ENCODE measurements around the gene TFIP11.

The TFIP11 gene

DNA sequence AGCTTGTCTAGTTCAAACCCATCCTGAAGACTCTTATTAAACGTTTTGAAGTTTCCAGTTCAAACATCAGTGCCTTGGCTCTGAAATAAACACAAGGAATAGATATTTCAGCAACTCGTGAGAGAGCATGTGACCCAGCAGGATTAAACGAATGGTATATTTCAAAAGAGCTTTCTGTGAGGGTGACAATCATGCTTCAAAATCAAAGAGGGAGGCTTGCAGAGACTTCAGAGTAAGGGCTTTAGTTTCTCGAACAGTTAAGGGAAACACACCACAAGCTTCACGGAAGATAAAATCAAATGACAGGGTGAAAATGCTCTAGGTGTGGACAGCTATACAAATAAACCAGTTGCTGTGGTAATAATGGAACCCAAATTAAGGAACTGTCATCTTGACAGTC lies 30.1 kb downstream of the TFIP11 start:
- Mint-ChIP-seq H3K27ac (peak overlapping the region; percentile 96), H3K9me3 (no peaks in the 10 kb centered on the region), H3K36me3 (ENCODE audit: low read depth) (peaks cover 44% of the 10 kb centered on the region), H3K4me1 (ENCODE audit: low read depth) (peaks cover 81% of the 10 kb centered on the region), H3K4me3 (peak overlapping the region; percentile 96), H3K27me3 (no peaks in the 10 kb centered on the region)

DNA sequence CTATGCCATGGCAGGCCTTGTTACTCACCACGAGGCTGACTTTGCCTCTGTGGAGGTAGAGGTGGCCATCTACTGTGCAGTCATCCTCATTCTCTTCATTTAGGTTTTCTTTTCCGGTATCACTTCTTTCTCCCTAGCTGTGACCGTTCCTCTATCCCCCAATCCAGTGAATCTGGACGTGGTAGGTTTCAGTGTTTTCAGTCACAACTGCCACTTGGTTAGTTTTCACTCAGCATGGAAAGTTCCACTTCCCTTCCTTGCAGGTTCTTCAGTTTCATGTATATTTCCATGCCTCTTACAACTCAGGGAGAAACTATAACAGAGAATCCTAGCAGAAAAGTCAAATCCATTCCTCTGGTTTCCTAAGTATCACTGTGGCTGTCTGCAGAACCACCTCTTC lies 30.6 kb downstream of the TFIP11 start:
- H3K27me3 Mint-ChIP-seq: no peaks in the 10 kb centered on the region
- H3K36me3 Mint-ChIP-seq (ENCODE audit: low read depth): peaks cover 49% of the 10 kb centered on the region
- peak overlapping the region; percentile 96 for H3K27ac Mint-ChIP-seq
- peak overlapping the region; percentile 96 for H3K4me3 Mint-ChIP-seq
- H3K4me1 Mint-ChIP-seq (ENCODE audit: low read depth): peaks cover 84% of the 10 kb centered on the region
- no peaks in the 10 kb centered on the region for H3K9me3 Mint-ChIP-seq

DNA sequence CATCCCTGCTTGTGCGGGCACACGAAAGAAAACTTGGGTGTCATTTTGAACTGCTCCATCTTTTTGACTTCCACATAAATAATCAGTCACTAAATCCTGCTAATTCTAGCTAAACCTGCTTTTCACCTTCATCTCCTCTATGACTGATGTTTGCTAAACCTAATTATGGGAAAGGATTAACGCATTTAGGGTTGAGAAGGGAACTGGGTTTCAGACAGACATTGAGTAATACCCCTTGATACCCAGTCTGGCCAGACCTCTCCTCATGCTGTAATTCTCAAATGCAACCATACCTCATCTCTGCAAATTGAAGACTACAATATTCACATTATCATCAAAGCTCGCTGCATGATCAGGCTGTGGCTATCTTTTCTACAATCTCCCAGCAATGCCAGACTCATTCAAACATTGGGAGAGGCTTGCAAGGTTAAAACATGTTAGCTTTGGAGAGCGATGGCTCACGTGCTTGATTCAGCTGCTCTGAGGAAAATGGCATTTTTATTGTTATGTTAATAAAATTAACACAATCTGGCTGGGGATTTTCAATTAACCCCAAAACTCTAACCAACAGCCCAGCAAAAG lies 31.1 kb downstream of the TFIP11 start:
- Mint-ChIP-seq H3K4me3 (peak overlapping the region; percentile 96), H3K36me3 (ENCODE audit: low read depth) (peaks cover 49% of the 10 kb centered on the region), H3K9me3 (no peaks in the 10 kb centered on the region), H3K4me1 (ENCODE audit: low read depth) (peaks cover 84% of the 10 kb centered on the region), H3K27ac (peak overlapping the region; percentile 96), H3K27me3 (no peaks in the 10 kb centered on the region)

DNA sequence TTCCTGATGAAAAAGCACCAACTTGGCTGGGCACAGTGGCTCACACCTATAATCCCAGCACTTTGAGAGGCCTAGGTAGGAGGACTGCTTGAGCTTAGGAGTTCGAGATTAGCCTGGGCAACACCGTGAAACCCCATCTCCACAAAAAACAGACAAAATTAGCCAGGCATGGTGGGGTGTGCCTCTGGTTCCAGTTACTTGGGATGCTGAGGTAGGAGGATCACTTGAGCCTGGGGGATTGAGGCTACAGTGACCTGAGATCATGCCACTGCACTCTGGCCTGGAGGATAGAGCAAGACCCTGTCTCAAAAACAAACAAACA lies 31.7 kb downstream of the TFIP11 start:
- no peaks in the 10 kb centered on the region for H3K27me3 Mint-ChIP-seq
- peak overlapping the region; percentile 96 for H3K4me3 Mint-ChIP-seq
- H3K36me3 Mint-ChIP-seq (ENCODE audit: low read depth): peaks cover 44% of the 10 kb centered on the region
- H3K9me3 Mint-ChIP-seq: no peaks in the 10 kb centered on the region
- peak overlapping the region; percentile 96 for H3K27ac Mint-ChIP-seq
- peaks cover 78% of the 10 kb centered on the region for H3K4me1 Mint-ChIP-seq (ENCODE audit: low read depth)

DNA sequence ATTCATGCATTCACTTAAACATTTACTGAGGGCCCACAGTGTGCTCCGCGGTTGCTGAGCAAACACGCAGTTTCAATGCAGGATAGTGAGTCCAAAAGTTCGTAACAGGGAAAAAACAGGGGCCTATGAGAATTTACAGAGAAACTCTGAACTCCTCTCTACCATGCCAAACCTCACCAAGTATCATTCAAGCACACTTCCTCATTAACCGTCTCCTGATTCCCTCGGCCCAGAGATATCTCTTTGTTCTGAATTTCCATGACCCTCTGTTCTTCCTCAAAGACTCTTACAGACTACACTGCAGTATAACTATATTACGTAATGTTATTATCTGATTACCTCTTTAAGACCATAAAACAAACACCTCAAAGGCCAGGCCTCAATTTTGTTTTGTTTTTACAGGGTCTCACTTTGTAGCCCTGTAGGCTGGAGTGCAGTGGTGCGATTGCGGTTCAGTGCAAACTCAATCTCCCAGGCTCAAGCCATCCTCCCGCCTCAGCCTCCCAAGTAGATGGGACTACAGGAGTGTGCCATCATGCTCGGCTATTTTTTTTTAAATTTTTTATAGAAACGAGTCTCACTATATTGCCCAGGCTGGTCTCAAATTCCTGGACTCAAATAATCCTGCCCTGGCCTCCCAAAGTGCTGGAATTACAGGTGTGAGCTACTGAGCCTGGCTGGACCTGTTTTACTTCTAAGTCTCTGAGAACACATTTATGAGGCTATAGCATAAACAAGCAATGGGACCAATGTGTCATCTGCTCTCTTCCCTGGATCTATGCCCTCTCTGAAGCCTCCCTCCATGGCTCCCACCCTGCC lies 32.3 kb downstream of the TFIP11 start:
- Mint-ChIP-seq H3K27me3 (no peaks in the 10 kb centered on the region), H3K36me3 (ENCODE audit: low read depth) (peaks cover 45% of the 10 kb centered on the region), H3K27ac (peak overlapping the region; percentile 96), H3K4me1 (ENCODE audit: low read depth) (peaks cover 73% of the 10 kb centered on the region), H3K4me3 (peak overlapping the region; percentile 96), H3K9me3 (no peaks in the 10 kb centered on the region)

DNA sequence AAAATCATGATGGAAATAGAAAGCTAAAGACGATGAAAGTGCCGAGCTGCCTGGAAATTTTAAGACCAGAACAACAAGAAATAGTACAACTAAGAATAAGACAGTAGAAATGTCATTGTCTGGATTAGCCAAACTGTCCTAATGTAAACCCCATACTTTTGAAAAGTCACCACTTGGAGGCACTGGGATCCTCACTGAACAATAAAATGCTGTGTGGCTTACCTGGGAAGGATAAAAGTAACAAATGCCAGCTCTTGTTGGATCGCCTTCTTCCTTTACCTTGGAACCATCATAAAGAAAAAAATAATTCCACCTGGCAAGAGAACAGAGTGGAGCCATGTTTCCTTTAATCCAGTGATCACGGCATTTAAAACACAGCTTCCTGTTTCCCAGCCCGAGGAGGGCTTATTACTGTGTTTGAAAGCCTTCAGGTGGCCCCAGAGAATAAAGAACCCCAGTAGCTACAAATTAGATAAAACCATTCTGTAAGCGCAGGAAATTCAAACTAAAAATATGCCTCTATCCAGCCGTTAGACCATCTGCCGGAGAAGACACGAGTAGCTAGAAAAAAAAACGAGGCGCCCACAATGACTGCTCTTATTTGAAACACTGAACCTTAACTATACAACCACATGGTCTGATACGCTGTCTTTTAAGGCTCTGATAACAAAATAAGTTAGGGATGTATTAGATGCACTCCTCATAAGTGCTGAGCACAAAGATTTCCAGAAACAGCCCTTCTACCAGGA lies 33.1 kb downstream of the TFIP11 start:
- Mint-ChIP-seq H3K4me1 (ENCODE audit: low read depth) (peaks cover 69% of the 10 kb centered on the region), H3K9me3 (no peaks in the 10 kb centered on the region), H3K27ac (peak overlapping the region; percentile 81), H3K4me3 (peak overlapping the region; percentile 79), H3K36me3 (ENCODE audit: low read depth) (peaks cover 52% of the 10 kb centered on the region), H3K27me3 (no peaks in the 10 kb centered on the region)

DNA sequence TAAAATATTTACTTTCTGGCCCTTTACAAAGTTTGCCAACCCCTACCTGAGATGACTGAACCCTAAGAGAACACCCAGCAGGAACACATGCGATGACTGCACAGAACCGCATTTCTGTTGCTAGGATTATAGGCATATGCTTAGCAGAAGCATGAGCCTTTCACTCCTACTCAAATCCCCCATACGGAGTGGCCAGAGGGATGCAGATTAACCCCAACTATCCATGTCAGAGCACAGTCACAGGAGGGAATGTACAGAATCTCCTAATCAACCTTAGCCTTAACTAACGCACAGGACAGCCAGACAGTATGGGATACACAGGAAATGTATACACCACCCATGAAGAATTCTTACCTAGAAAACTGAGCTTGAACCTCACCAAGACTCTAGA lies 34.9 kb downstream of the TFIP11 start:
- Mint-ChIP-seq H3K4me3 (no peak overlapping the region), H3K4me1 (ENCODE audit: low read depth) (peaks cover 57% of the 10 kb centered on the region), H3K36me3 (ENCODE audit: low read depth) (peaks cover 68% of the 10 kb centered on the region), H3K9me3 (no peaks in the 10 kb centered on the region), H3K27me3 (no peaks in the 10 kb centered on the region), H3K27ac (peak overlapping the region; percentile 39)

DNA sequence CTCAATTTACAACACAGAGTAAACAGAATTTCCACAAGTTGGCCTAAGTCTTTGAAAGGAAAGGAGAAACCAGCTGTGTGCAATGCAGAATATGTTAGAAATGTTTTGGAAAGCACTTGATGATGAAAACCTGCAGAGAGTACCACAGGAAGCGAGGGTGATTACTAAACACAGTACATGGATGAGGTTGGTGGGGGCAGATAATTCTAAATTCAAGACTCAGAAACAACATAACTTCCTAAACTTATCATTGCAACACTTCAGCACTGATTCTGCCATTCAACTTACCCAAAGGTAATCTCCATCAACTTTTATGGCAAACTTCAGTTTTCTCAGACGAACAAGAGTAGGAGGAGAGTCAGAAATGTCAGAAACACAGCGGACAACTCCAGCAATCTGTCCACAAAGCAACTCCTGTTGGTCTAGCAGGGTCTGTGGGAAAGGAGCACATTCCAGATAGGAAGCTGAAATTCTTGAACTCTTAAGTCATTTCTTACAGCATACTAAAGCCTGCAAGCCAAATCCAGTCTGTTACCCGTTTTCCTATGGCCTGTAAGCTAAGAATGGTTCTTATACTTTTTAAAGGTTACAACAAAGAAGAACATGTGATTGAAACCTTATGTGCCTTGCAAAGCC lies 35.5 kb downstream of the TFIP11 start:
- Mint-ChIP-seq H3K4me1 (ENCODE audit: low read depth) (peaks cover 52% of the 10 kb centered on the region), H3K27me3 (no peaks in the 10 kb centered on the region), H3K36me3 (ENCODE audit: low read depth) (peaks cover 72% of the 10 kb centered on the region), H3K27ac (peak overlapping the region; percentile 1), H3K4me3 (no peak overlapping the region), H3K9me3 (no peaks in the 10 kb centered on the region)

DNA sequence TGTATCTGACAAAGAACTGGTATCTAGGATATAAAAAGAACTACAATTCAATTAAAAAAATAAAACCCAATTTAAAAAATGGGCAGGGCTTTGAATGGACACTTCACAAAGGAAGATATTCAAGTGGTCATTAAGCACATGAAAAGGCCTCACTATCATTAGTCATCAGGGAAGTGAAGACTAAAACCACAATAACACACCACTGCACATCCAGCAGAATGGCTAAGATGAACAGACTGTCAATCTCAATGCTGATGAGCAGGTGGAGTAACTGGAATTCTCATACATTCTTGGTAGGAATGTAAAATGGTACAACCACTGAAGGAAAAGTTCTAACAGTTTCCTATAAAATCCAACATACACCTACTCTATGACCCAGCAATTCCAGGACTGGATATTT lies 37.6 kb downstream of the TFIP11 start:
- H3K4me3 Mint-ChIP-seq: no peak overlapping the region
- peaks cover 67% of the 10 kb centered on the region for H3K36me3 Mint-ChIP-seq (ENCODE audit: low read depth)
- no peaks in the 10 kb centered on the region for H3K27me3 Mint-ChIP-seq

DNA sequence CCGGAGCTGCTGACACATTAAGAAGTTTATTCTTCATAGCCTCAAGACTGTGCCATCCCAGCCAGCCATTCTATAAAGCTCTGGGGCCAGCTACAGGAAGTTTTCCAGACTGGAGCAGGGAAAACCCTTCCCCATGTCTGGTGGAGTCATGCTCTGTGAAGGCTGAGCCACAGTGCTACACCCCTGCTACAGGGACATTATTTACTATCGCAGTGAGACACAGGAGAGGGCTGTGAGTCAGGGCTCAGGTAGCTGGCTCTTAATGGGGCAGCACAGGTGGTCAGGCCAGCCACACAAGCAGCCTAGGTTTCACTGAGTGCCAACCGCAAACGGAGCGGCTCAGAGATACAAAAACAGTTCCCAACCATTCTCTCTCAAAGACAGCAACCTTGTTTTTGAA lies 40.8 kb downstream of the TFIP11 start:
- Mint-ChIP-seq H3K9me3 (no peaks in the 10 kb centered on the region), H3K4me1 (ENCODE audit: low read depth) (peaks cover 6% of the 10 kb centered on the region), H3K4me3 (no peak overlapping the region), H3K36me3 (ENCODE audit: low read depth) (peaks cover 69% of the 10 kb centered on the region), H3K27me3 (no peaks in the 10 kb centered on the region), H3K27ac (no peak overlapping the region)

More for the DNA sequence above, 37.6 kb downstream of the TFIP11 start:
- no peak overlapping the region for H3K27ac Mint-ChIP-seq
- no peaks in the 10 kb centered on the region for H3K9me3 Mint-ChIP-seq
- H3K4me1 Mint-ChIP-seq (ENCODE audit: low read depth): peaks cover 32% of the 10 kb centered on the region

DNA sequence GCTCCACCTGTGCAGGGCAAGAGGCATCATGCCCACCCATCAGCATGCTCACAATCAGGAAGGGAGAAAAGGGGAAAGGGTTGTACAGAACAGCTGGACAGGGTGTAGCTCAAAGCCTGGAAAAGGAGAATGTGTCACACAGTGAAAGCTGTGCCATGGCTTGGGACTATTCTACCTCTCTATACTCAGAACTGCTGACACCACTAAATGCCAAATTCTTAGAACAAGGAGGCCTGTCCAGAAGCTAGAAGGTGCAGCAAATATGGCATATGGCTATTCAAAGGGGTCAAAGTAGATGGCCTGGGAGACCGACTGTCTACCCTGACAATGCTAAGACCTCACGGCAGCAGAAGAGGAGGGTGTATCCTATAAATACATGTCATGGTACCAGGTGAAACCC lies 41.5 kb downstream of the TFIP11 start:
- Mint-ChIP-seq H3K27ac (no peak overlapping the region), H3K4me3 (no peak overlapping the region), H3K36me3 (ENCODE audit: low read depth) (peaks cover 71% of the 10 kb centered on the region), H3K4me1 (ENCODE audit: low read depth) (peaks cover 5% of the 10 kb centered on the region), H3K27me3 (no peaks in the 10 kb centered on the region), H3K9me3 (no peaks in the 10 kb centered on the region)

DNA sequence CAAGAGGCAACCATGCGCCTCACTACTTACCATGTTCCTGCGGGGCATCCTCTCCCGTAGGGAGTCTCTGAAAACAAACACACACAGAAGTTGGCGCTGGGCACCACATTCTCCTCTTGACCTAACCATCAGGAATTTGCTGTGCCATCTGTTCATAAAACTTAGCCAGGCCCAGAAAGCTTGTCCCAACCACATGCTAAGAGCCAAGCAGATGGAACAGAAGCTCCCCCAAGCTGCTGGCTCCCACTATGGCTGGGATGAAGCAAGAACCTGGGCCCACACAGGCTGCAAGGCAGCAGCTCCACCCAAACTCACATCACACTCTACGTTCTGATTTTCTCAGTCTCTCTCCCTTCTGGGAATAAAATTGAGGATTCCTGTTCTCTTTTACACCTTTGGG lies 46.1 kb downstream of the TFIP11 start:
- no peak overlapping the region for H3K4me3 Mint-ChIP-seq
- no peak overlapping the region for H3K27ac Mint-ChIP-seq
- no peaks in the 10 kb centered on the region for H3K27me3 Mint-ChIP-seq
- no peaks in the 10 kb centered on the region for H3K9me3 Mint-ChIP-seq
- H3K36me3 Mint-ChIP-seq (ENCODE audit: low read depth): peaks cover 71% of the 10 kb centered on the region
- H3K4me1 Mint-ChIP-seq (ENCODE audit: low read depth): no peaks in the 10 kb centered on the region

DNA sequence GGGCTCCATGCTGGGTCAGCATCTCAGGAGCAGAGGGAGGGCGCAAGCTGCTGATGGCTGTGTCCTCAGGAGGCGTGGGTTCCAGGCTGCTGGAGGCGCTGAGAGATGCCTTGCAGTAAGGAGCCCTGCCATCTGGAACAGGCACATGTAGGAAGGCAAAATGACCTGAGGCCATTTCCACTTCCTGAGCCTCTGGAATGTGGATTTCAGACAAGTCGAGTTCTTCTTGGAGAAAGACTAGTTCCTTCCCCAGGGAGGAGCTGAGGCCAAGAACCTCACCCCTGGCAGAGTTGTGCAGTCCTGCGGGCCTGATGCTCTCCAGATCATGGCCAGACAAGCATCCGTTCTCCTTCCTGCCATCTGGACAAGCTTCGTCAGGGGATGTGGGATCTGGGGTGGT lies 48.0 kb downstream of the TFIP11 start:
- H3K27ac Mint-ChIP-seq: no peak overlapping the region
- no peak overlapping the region for H3K4me3 Mint-ChIP-seq
- peaks cover 66% of the 10 kb centered on the region for H3K36me3 Mint-ChIP-seq (ENCODE audit: low read depth)
- no peaks in the 10 kb centered on the region for H3K9me3 Mint-ChIP-seq
- no peaks in the 10 kb centered on the region for H3K4me1 Mint-ChIP-seq (ENCODE audit: low read depth)
- no peaks in the 10 kb centered on the region for H3K27me3 Mint-ChIP-seq

DNA sequence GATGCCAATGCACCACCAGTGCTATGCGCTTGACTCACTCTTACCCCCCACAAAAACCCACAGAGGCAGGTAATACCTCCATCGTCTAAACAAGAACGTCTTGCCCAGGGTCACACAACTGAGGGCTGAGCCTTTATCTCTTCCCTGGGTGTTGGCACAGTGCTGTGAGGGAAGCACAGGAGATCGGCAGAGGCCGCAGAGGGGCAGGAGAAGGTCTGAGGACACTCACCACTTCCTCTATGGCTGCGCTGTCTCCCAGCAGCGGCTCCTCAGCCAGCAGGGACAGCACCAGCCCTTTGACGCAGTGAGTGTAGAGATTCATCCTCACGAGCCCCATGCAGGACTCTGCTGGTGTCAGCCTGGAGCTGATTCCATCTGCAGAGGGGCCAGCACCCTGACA lies 48.6 kb downstream of the TFIP11 start:
- Mint-ChIP-seq H3K36me3 (ENCODE audit: low read depth) (peaks cover 64% of the 10 kb centered on the region), H3K27me3 (no peaks in the 10 kb centered on the region), H3K9me3 (no peaks in the 10 kb centered on the region), H3K27ac (no peak overlapping the region), H3K4me1 (ENCODE audit: low read depth) (no peaks in the 10 kb centered on the region), H3K4me3 (no peak overlapping the region)

DNA sequence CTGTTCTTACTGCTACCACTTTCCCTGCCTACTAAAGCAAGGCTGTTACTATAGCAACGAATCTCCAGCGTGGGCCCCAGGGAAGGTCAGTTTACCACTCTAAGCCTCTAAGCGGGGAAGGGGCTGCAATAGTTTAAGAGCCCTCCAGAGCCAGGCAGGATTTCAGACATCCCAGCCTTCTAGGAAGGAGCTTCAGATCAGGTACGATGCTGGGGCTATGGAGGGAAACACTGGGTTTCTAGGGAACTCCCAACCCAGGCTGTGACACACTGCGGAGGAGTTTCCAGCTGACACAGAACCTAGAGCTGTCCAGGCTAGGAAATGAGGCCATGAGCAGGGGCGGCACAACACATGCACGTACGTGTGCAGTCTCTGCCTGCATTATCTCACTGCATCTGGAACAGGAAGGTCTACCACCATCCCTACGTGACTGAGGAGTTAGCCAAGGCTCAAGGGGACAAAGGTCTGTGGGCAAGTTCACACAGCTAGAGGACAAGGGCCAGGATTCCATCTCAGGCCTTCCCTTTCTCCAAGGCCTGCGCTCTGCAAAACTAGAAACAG lies 49.1 kb downstream of the TFIP11 start:
- Mint-ChIP-seq H3K4me1 (ENCODE audit: low read depth) (no peaks in the 10 kb centered on the region), H3K36me3 (ENCODE audit: low read depth) (peaks cover 62% of the 10 kb centered on the region), H3K27me3 (no peaks in the 10 kb centered on the region), H3K9me3 (no peaks in the 10 kb centered on the region), H3K4me3 (no peak overlapping the region), H3K27ac (no peak overlapping the region)

Measured in stimulated activated naive CD8-positive, alpha-beta T cell treated with anti-CD3 and anti-CD28 coated beads, Interleukin-15, Interleukin-2, amounts not matched to agents 100 ng/mL and 50 ng/mL, for 24 hours (primary cell).